Measurements from ENCODE around the gene CELF1. TPM values are rescaled to one million over a fixed set of nuclear protein-coding genes. Genes with fewer than 3 reads are reported as not detected.

The CELF1 gene
- total and polyA plus RNA-seq, 10 of the 15 experiments (the other 5 are each of a cell fraction or from before 2014, with no cell fraction given) = 35.3 to 128 (median 85.7) TPM

GRCh38 chr11:47592970-47593369 is 40.0 kb upstream of the CELF1 start (continued):
- TF ChIP-seq ZNF687 (IDR thresholded peaks at IDR 0.05) (no peak), NRF1 (conservative IDR thresholded peaks at IDR 0.05; ENCODE audit: low read depth, low read length) (no peak), TBL1XR1 (IDR thresholded peaks at IDR 0.05; ENCODE audit: low read depth, low read length) (no peak), STAT3 (IDR thresholded peaks at IDR 0.05; ENCODE audit: low read depth, low read length) (no peak), ZNF592 (IDR thresholded peaks at IDR 0.05) (no peak), FOXM1 (IDR thresholded peaks at IDR 0.05; ENCODE audit: low read depth, low read length) (no peak), SREBF2 (IDR thresholded peaks at IDR 0.05; ENCODE audit: low read length) (no peak), ZNF622 (IDR thresholded peaks at IDR 0.05) (no peak), CHD1 (IDR thresholded peaks at IDR 0.05; ENCODE audit: low read depth, low read length) (no peak), EED (IDR thresholded peaks at IDR 0.05; ENCODE audit: low read depth) (no peak), HDAC6 (IDR thresholded peaks at IDR 0.05; ENCODE audit: unreplicated experiment) (no peak), SREBF1 (IDR thresholded peaks at IDR 0.05; ENCODE audit: low read length) (no peak)
